ENCODE results near the gene EVX1.

EVX1 gene

DNA sequence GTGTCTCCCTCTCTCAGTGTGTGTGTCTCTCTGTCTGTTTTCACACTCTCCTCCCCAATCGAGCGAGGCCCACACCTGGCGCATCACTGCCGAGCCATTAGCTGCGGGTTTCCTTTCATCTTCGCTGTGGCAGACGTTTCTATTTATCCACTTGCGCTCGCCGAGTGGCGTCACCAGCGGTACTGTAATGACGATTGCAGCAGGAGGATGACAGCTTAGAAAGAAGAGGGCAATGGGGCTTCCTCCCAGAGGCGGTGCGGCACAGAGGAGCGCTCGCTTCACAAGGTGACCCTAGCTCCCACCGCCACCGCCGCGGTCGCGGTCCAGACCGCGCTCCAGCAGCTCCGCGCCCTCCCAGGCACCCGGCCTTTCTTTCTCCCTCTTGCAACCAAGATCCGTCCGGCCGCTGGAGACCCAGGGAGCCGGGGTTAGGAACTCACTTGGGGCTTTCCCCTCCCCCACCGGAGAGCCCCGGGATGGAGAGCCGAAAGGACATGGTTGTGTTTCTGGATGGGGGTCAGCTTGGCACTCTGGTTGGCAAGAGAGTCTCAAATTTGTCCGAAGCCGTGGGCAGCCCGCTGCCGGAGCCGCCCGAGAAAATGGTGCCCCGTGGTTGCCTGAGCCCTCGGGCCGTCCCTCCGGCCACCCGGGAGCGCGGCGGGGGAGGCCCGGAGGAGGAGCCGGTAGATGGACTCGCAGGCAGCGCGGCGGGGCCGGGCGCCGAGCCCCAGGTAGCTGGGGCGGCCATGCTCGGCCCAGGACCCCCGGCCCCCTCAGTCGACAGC lies at the start of gene EVX1:
EVX1 (plus strand) TSS at position 248 of the 785 bp plus-strand sequence; CDS start at position 477, 229 bp downstream.
- POLR2A ChIA-PET = no interaction called here
- TF ChIP-seq CTCF (IDR thresholded peaks at IDR 0.05; ENCODE audit: control extremely low read depth, extremely low read depth, low read depth, missing control alignments) = no peak
- no peak for DNase-seq (ENCODE audit: extremely low spot score)
- CTCF ChIA-PET = interaction anchor here (0.8 to 2.2 kb wide), 5 partner anchors 8 to 678 kb away, joined by 3 to 9 read pairs (median 4); no protein-coding TSS in a partner anchor

DNA sequence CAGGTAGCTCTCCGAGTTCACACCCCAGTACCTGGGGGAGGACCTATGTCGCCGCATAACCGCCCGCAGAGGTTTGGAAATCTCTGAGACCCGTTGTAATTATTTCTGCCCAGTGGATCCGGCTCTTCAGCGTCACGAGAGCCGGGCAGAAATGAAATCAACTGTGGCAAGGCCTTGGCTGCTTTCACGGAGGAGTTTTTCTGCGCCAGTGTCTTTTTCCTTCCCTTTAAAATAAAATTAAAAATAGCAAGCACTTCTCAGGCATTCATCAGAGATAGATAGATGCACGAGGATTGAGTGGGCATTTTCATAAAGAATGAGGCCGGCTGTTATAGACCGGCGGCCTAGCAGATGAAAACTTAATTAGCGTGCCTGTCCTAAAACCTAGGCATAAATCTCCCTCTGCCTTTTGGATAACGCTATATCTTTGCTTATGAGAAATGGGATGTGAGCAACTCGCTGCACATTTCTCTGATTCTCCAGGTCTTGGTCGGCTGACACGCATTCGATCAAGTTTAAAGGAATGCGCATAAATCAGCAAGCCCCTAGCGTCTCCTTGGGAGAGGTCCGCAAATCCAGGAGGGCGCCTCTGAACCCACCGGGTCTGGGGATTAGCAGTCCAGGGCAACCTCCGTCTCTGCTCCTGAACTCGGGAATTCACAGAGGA lies 49.1 kb upstream of the EVX1 start:
- no peak for DNase-seq (ENCODE audit: extremely low spot score)
- TF ChIP-seq CTCF (IDR thresholded peaks at IDR 0.05; ENCODE audit: control extremely low read depth, extremely low read depth, low read depth, missing control alignments) = no peak
- ChIA-PET POLR2A (no interaction called here), CTCF (interaction anchor here (0.7 to 4.9 kb wide), 3 partner anchors 383 to 827 kb away, joined by 3 to 79 read pairs (median 37); no protein-coding TSS in a partner anchor)

DNA sequence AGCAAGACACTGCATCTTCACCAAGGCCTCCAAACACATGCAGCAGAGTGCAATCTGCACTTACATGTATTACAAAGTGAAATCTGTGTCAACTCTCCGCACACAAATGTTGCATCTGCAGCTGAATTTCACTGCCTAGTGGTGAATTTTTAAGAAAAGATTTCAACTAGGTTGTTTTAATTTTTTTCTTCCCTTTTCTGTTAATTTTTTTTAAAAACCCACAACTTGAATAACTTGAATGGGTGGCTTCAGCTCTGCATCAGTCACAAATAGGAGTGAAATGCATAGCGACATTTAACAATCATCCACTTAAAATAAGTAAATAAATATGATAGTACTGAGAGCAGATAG lies 48.6 kb upstream of the EVX1 start:
- POLR2A ChIA-PET = no interaction called here
- DNase-seq (ENCODE audit: extremely low spot score) = no peak
- CTCF ChIA-PET = interaction anchor here (0.7 to 4.9 kb wide), 5 partner anchors 40 to 903 kb away, joined by 3 to 79 read pairs (median 26); no protein-coding TSS in a partner anchor
- TF ChIP-seq CTCF (IDR thresholded peaks at IDR 0.05; ENCODE audit: control extremely low read depth, extremely low read depth, low read depth, missing control alignments) = no peak

GRCh38 chr7:27194686-27195379 lies 47.8 kb upstream of the EVX1 start:
- ChIA-PET CTCF (interaction anchor here (0.9 to 4.9 kb wide), 16 partner anchors 10 to 902 kb away, joined by 3 to 79 read pairs (median 8); partner anchors contain the start of gene HOXA11), POLR2A (no interaction called here)
- DNase-seq (ENCODE audit: extremely low spot score) = no peak
- no peak for TF ChIP-seq CTCF (IDR thresholded peaks at IDR 0.05; ENCODE audit: control extremely low read depth, extremely low read depth, low read depth, missing control alignments)

- ChIA-PET POLR2A (no interaction called here), CTCF (interaction anchor here (0.6 to 4.9 kb wide), 57 partner anchors 8 to 1356 kb away, joined by 3 to 79 read pairs (median 4); partner anchors contain the start of genes EVX1, HOXA11, HOXA5 and HOXA9)
- TF ChIP-seq CTCF (IDR thresholded peaks at IDR 0.05; ENCODE audit: control extremely low read depth, extremely low read depth, low read depth, missing control alignments) = peak; percentile 77
- peak; percentile 61 for DNase-seq (ENCODE audit: extremely low spot score)
These were observed 46.3 kb upstream of the EVX1 start for GRCh38 chr7:27196287-27196767.

Data from GM10248 (cell line).